Endothelial cell of umbilical vein (primary cell): ENCODE measurements around the gene DXO. TPM values are rescaled to one million over a fixed set of nuclear protein-coding genes. Genes with fewer than 3 reads are reported as not detected.

ENCODE experiments used
- BruUV-seq: library from RNA; stranded (reverse); fragments of 400-500 nt; replicated peaks from 2 replicates; lab custom pipeline; 2021; lab: Mats Ljungman, UMichigan
- CTCF ChIA-PET: fragments of 300-600, 350-600 bp; sonication (Branson Sonifier 250); formaldehyde crosslinking; loops from one replicate; lab custom pipeline; 2021; ENCODE audit warnings: antibody characterized with exemption, inconsistent platforms; lab: Charles Lee
- POLR2A ChIA-PET: fragments of 300-600, 350-600 bp; sonication (Branson Sonifier 250); formaldehyde crosslinking; loops from one replicate; lab custom pipeline; 2021; ENCODE audit warnings: antibody characterized with exemption, inconsistent platforms; lab: Charles Lee
- DNase-seq: peaks from one replicate; pipeline ENCODE4 v3.0.0-alpha.2; 2011; ENCODE audit warnings: low read depth, low spot score
- FAIRE-seq: peaks from 2 replicates; lab custom pipeline; 2011; peaks lifted over from hg19 to GRCh38; lab: Jason Lieb, UNC
- H2AFZ ChIP-seq: 2 replicates; pipeline ENCODE4 v1.6.0; 2012; ENCODE audit warnings: low read depth, low read length, control low read depth, inconsistent platforms
- H3K27ac ChIP-seq: 2 replicates; pipeline ENCODE4 v1.5.1; 2011; ENCODE audit warnings: low read depth, mild to moderate bottlenecking, control low read depth, low read length, moderate library complexity; ENCODE audit not compliant: insufficient read depth
- H3K27me3 ChIP-seq, 2 experiments: 2 replicates each; pipeline versions ENCODE4 v1.6.0 to v1.6.1; 2011; ENCODE audit warnings: low read length in 2 of 2, mixed read lengths in 1 of 2; ENCODE audit not compliant: control insufficient read depth in 2 of 2, insufficient read depth in 2 of 2
- H3K36me3 ChIP-seq, 2 experiments: 2 replicates in 1 of 2; 3 replicates in 1 of 2; pipeline ENCODE4 v1.5.1; 2011; ENCODE audit warnings: low read length in 2 of 2, mild to moderate bottlenecking in 1 of 2, moderate library complexity in 1 of 2; ENCODE audit not compliant: control insufficient read depth in 2 of 2, insufficient read depth in 2 of 2; ENCODE audit errors: extremely low read depth in 1 of 2
- H3K4me1 ChIP-seq: 3 replicates; pipeline ENCODE4 v1.5.1; 2011; ENCODE audit warnings: mild to moderate bottlenecking, low read length; ENCODE audit not compliant: control insufficient read depth, insufficient read depth; ENCODE audit errors: extremely low read depth
- H3K4me2 ChIP-seq: 2 replicates; pipeline ENCODE4 v1.6.1; 2011; ENCODE audit warnings: low read length, control low read depth, mixed read lengths; ENCODE audit not compliant: insufficient read depth
- H3K4me3 ChIP-seq, 3 experiments: fragments of 200-600 bp in 1 of 3; sonication (generic), shearing (Covaris generic) in 1 of 3; replicated peaks in 1 of 3; 2 replicates each; pipeline ENCODE4 v1.5.1; 2011 to 2016; ENCODE audit warnings: control low read depth in 3 of 3, low read length in 3 of 3, mild to moderate bottlenecking in 2 of 3, inconsistent platforms in 1 of 3, low read depth in 1 of 3, moderate library complexity in 1 of 3; ENCODE audit not compliant: insufficient read depth in 1 of 3
- H3K79me2 ChIP-seq: 2 replicates; pipeline ENCODE4 v1.6.0; 2012; ENCODE audit warnings: low read length, inconsistent platforms; ENCODE audit not compliant: control insufficient read depth, insufficient read depth
- H3K9ac ChIP-seq: replicated peaks from 2 replicates; pipeline ENCODE3; 2011; ENCODE audit warnings: low read length, control low read depth; ENCODE audit not compliant: insufficient read depth; ENCODE audit errors: extremely low read depth
- H3K9me1 ChIP-seq: replicated peaks from 3 replicates; pipeline ENCODE4 v1.6.0; 2011; ENCODE audit warnings: mild to moderate bottlenecking, low read length; ENCODE audit not compliant: control insufficient read depth, insufficient read depth; ENCODE audit errors: extremely low read depth
- H3K9me3 ChIP-seq: replicated peaks from 2 replicates; pipeline ENCODE4 v1.5.1; 2012; ENCODE audit warnings: low read length, inconsistent platforms; ENCODE audit not compliant: control insufficient read depth, insufficient read depth
- H4K20me1 ChIP-seq: replicated peaks from 2 replicates; pipeline ENCODE3; 2011; ENCODE audit warnings: mild to moderate bottlenecking, low read length; ENCODE audit not compliant: control insufficient read depth, insufficient read depth; ENCODE audit errors: extremely low read depth
- CTCF ChIP-seq, 2 donors: IDR thresholded peaks; 1 replicate in 1 of 2; 2 replicates in 1 of 2; pipeline ENCODE4 v1.5.1; 2011; ENCODE audit warnings: low read length in 2 of 2, mild to moderate bottlenecking in 2 of 2, moderate library complexity in 2 of 2, control low read depth in 1 of 2, inconsistent platforms in 1 of 2, low read depth in 1 of 2; ENCODE audit not compliant: insufficient read depth in 1 of 2; ENCODE audit errors: extremely low read depth in 1 of 2
- EZH2 ChIP-seq: IDR thresholded peaks from 2 replicates; pipeline ENCODE4 v1.6.1; 2012; ENCODE audit warnings: borderline replicate concordance, low read depth, mild to moderate bottlenecking, moderate library complexity, low read length, inconsistent platforms; ENCODE audit not compliant: severe bottlenecking
- FOS ChIP-seq: IDR thresholded peaks from 2 replicates; pipeline ENCODE4 v1.6.1; 2011; ENCODE audit warnings: mild to moderate bottlenecking, low read length, moderate library complexity, borderline replicate concordance; ENCODE audit not compliant: insufficient read depth
- GATA2 ChIP-seq: IDR thresholded peaks from 2 replicates; pipeline ENCODE4 v1.7.0; 2011; ENCODE audit warnings: low read depth, mild to moderate bottlenecking, moderate library complexity, mixed read lengths, low read length; ENCODE audit not compliant: insufficient read length, insufficient read depth
- JUN ChIP-seq: IDR thresholded peaks from 2 replicates; pipeline ENCODE4 v1.6.1; 2011; ENCODE audit warnings: borderline replicate concordance, low read depth; ENCODE audit not compliant: insufficient read length, insufficient read depth
- MYC ChIP-seq: IDR thresholded peaks from one replicate; pipeline ENCODE4 v1.6.1; 2011; ENCODE audit warnings: mild to moderate bottlenecking, low read depth, low read length
- POLR2A ChIP-seq: IDR thresholded peaks from 2 replicates; pipeline ENCODE4 v1.6.1; 2012; ENCODE audit warnings: low read depth, mild to moderate bottlenecking, control low read depth, low read length
- POLR2AphosphoS5 ChIP-seq: IDR thresholded peaks from 2 replicates; pipeline ENCODE4 v1.6.1; 2012; ENCODE audit warnings: low read depth, mild to moderate bottlenecking, control low read depth, low read length, moderate library complexity; ENCODE audit not compliant: insufficient read depth
- dilution Hi-C: fragments of 300-500 bp; cut with MboI; formaldehyde crosslinking; loops from one replicate; pipeline ENCODE4 v1.15.0; 2019; ENCODE audit warnings: low sequenced_read_pairs; ENCODE audit not compliant: extremely low pct_ligation_motif_present
- intact Hi-C: fragments of 100-400 bp; cut with micrococcal nuclease; formaldehyde crosslinking; loops from one replicate; pipeline ENCODE4 v1.10.0; 2022
- polyA plus RNA-seq, 4 experiments: library from polyadenylated mRNA; depleted of rRNA in 3 of 4; stranded (reverse) in 3 of 4; unstranded in 1 of 4; fragments of >200 nt; gene quantifications; 2 replicates each; pipeline versions ENCODE4 v1.2.1 to v1.2.3, GENCODE V29; 2011 to 2012; ENCODE audit warnings: missing spikeins in 1 of 4
- total RNA-seq: library from RNA; stranded (reverse); gene quantifications from 2 replicates; pipeline ENCODE4 v1.2.3, GENCODE V29; 2021
- TF ChIP-seq, protein P1 (sequence below): IDR thresholded peaks from 2 replicates; pipeline ENCODE4 v1.6.1; 2011; ENCODE audit not compliant: insufficient read depth, insufficient read length

Gene DXO
- total and polyA plus RNA-seq, 2 donors (not counting 3 experiments of a cell fraction or from before 2014, with no cell fraction given) = 20.7 to 34.9 TPM

- peaks cover 9 to 48% of the 10 kb centered on the region in 2 experiments for H3K36me3 ChIP-seq
- POLR2A ChIA-PET = no interaction called here
- BruUV-seq = no TSS peak
- TF ChIP-seq MYC = no peak
- no peak for TF ChIP-seq POLR2AphosphoS5
- TF ChIP-seq, protein P1, sequence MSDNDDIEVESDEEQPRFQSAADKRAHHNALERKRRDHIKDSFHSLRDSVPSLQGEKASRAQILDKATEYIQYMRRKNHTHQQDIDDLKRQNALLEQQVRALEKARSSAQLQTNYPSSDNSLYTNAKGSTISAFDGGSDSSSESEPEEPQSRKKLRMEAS = no peak
- no peak for TF ChIP-seq FOS
- no peak for TF ChIP-seq POLR2A
- TF ChIP-seq EZH2 = no peak
- no peak for TF ChIP-seq JUN
- dilution Hi-C loops (no loop called here), intact Hi-C loops (no loop called here)
- H3K4me2 ChIP-seq = no peak overlapping the region
- H2AFZ ChIP-seq = no peak overlapping the region
- H3K4me1 ChIP-seq = peaks cover 12% of the 10 kb centered on the region
- no peaks in the 10 kb centered on the region for H4K20me1 ChIP-seq
- H3K9me3 ChIP-seq = no peaks in the 10 kb centered on the region
- no peak overlapping the region for H3K9ac ChIP-seq
- H3K27ac ChIP-seq = no peak overlapping the region
- FAIRE-seq (no peak), DNase-seq (no peak)
- no peaks in the 10 kb centered on the region for H3K27me3 ChIP-seq
- CTCF ChIA-PET = no interaction called here
- no peaks in the 10 kb centered on the region for H3K9me1 ChIP-seq
- peaks cover 20% of the 10 kb centered on the region for H3K79me2 ChIP-seq
- H3K4me3 ChIP-seq = no peak overlapping the region
Observed at GRCh38 chr6:31967926-31968320, 4.0 kb downstream of the DXO start.

DNA sequence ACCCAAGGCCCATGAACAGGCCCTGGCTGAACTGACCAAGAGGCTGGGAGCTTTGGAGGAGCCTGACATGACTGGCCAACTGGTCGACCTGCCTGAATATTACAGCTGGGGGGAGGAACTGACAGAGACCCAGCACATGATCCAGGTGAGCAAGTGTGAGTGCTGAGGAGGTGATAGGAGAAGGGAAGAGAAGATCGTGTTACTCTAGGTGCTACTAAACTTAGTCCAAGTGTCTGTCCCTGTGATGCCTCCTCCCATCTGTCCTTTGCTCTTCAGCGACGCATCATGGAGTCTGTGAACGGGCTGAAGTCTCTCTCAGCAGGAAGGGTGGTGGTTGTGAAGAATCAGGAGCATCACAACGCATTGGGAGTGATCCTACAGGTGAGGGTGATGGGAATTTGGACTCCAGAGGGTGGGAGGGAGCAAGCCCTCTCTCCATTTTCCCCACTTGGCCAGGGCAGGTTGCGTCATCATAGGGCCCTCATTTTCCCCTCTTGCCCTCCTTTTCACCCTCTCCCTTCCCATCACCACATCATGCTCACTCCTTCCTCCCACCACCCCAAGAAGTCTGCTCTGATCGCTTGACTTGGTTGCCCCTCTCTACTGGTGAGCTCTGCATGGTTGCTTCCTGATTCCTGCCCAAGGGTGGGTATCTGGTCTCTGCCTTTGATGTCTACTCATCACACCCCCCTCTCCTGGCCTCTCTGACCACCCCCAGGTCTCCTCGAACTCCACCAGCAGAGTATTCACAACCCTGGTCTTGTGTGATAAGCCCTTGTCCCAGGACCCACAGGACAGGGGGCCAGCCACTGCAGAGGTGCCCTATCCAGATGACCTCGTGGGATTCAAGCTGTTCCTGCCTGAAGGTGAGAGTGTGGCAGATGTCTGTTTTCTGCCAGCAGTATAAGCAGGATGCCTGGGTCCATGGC is 4.7 kb downstream of the DXO start:
- DNase-seq (no peak), FAIRE-seq (no peak)
- TF ChIP-seq, protein P1 = no peak
- no peak for TF ChIP-seq POLR2AphosphoS5
- TF ChIP-seq JUN = no peak
- no peak for TF ChIP-seq MYC
- TF ChIP-seq CTCF (IDR thresholded peaks at IDR 0.05; ENCODE audit: extremely low read depth in 1 of 2, insufficient read depth in 1 of 2, low read depth in 1 of 2, low read length in 2 of 2) = no peak
- TF ChIP-seq POLR2A = no peak
- TF ChIP-seq FOS = no peak
- TF ChIP-seq GATA2 = no peak
- TF ChIP-seq EZH2 = no peak
- intact Hi-C loops = no loop called here
- Histone ChIP-seq H3K9me1 (no peaks in the 10 kb centered on the region), H4K20me1 (no peaks in the 10 kb centered on the region), H3K4me1 (peaks cover 9% of the 10 kb centered on the region), H3K27ac (no peak overlapping the region), H3K9ac (no peak overlapping the region), H3K79me2 (peaks cover 15% of the 10 kb centered on the region), H3K36me3 (peaks cover 9 to 55% of the 10 kb centered on the region in 2 experiments), H3K9me3 (no peaks in the 10 kb centered on the region), H3K4me3 (no peak overlapping the region), H3K27me3 (no peaks in the 10 kb centered on the region), H3K4me2 (no peak overlapping the region), H2AFZ (no peak overlapping the region)
- CTCF ChIA-PET = interaction anchor here (1.3 kb wide), 1 partner anchor 15 kb away, joined by 7 read pairs; no protein-coding TSS in a partner anchor
- BruUV-seq = no TSS peak
- dilution Hi-C loops = no loop called here
- POLR2A ChIA-PET = no interaction called here
